HG03342 (cell line): ENCODE data around the gene ESPNL.

ENCODE experiments used
- ATAC-seq: cut with Tn5 transposase; IDR thresholded peaks from one replicate; pipeline ENCODE4 v1.9.1; 2021; ENCODE audit warnings: mild to moderate bottlenecking, moderate library complexity; ENCODE audit not compliant: unreplicated experiment

ESPNL gene

GRCh38 chr2:238127165-238128060 lies 27.3 kb downstream of the ESPNL start:
- peak; percentile 50 for ATAC-seq

GRCh38 chr2:238128061-238128440 lies 27.9 kb downstream of the ESPNL start:
- ATAC-seq = no peak

- no peak for ATAC-seq
Observed at GRCh38 chr2:238128534-238129001, 28.4 kb downstream of the ESPNL start.

GRCh38 chr2:238129166-238130010 lies 29.2 kb downstream of the ESPNL start:
- ATAC-seq = no peak

GRCh38 chr2:238130111-238130695 lies 30.1 kb downstream of the ESPNL start:
- no peak for ATAC-seq

GRCh38 chr2:238130696-238131628 lies 30.8 kb downstream of the ESPNL start:
- no peak for ATAC-seq

GRCh38 chr2:238131761-238132462 lies 31.8 kb downstream of the ESPNL start:
- ATAC-seq = no peak

GRCh38 chr2:238132463-238133450 lies 32.6 kb downstream of the ESPNL start:
- no peak for ATAC-seq

GRCh38 chr2:238133499-238134392 lies 33.6 kb downstream of the ESPNL start:
- no peak for ATAC-seq

- ATAC-seq = no peak
Observed at GRCh38 chr2:238134393-238134785, 34.2 kb downstream of the ESPNL start.

- no peak for ATAC-seq
Observed at GRCh38 chr2:238135601-238136150, 35.5 kb downstream of the ESPNL start.

GRCh38 chr2:238136820-238137537 lies 36.8 kb downstream of the ESPNL start:
- ATAC-seq = no peak

- no peak for ATAC-seq
Observed at GRCh38 chr2:238137885-238138284, 37.7 kb downstream of the ESPNL start.

GRCh38 chr2:238138331-238139195 lies 38.4 kb downstream of the ESPNL start, which contains the start of gene KLHL30:
Gene KLHL30, plus strand, starts transcription at chr2:238138668. Its CDS starts 2,087 bp downstream, at chr2:238140755.
- ATAC-seq = no peak
